Measurements from ENCODE around the gene ANKLE1.

DNA sequence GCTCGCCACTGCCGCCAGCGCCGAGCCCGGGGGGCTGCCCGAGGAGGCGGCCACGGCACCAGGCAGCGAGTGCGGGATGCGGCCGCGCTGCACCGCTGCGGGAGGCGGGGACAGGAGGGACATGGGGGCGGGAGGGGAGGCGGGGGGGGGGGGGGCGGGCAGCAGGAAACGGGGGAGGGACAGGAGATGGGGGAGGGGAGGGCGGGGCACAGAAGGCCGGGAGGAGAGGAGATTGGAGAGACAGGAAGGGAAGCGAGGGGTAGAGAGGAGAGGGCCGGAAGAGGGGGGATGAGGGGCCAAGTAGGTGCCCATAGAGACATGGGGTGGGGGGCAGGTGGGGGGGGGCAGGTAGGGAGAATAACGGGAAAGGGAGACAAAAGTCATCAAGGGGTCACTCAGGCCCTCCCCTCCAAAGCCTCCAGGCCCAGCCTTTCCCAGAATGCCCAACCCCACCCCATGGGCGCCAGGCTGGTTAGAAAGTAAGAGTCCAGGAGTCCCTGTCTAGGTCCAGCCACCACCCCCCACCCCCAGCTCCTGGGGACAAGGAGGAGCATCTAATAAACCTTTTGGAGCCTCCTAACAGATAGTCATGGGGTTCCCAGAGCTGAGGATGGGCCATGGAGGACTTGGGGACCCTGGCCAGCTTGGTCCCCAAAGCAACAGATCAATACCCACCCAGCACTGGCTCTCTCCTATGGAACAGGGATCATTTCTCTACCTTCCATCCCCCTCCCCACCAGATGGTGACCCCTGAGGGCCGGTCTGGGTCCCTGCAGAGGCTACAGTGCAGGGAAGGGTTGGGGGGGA, 45.5 kb upstream of the ANKLE1 start:
- no peak for TF ChIP-seq CTCF (conservative IDR thresholded peaks at IDR 0.05; ENCODE audit: low read length)
- no peak for TF ChIP-seq EZH2phosphoT487 (IDR thresholded peaks at IDR 0.05; ENCODE audit: borderline replicate concordance)
